ENCODE measurements around the gene DTX1.

DTX1 gene

GRCh38 chr12:113128802-113129663, 72.5 kb downstream of the DTX1 start:
- no peak overlapping the region for H3K4me3 Mint-ChIP-seq
- no peaks in the 10 kb centered on the region for H3K27me3 Mint-ChIP-seq
- H3K4me1 Mint-ChIP-seq: peaks cover 36% of the 10 kb centered on the region
- H3K27ac Mint-ChIP-seq: no peak overlapping the region
- H3K9me3 Mint-ChIP-seq: no peaks in the 10 kb centered on the region
- DNase-seq (no peak), ATAC-seq (peak; percentile 37)

GRCh38 chr12:113129664-113130456, 73.3 kb downstream of the DTX1 start:
- Mint-ChIP-seq H3K27ac (no peak overlapping the region), H3K4me3 (no peak overlapping the region), H3K4me1 (peaks cover 39% of the 10 kb centered on the region), H3K9me3 (no peaks in the 10 kb centered on the region), H3K27me3 (peaks cover 2% of the 10 kb centered on the region)
- DNase-seq (no peak), ATAC-seq (peak; percentile 6)

- ATAC-seq: no peak
- DNase-seq: no peak
- Mint-ChIP-seq H3K27me3 (peaks cover 8% of the 10 kb centered on the region), H3K9me3 (no peaks in the 10 kb centered on the region), H3K4me1 (peaks cover 46% of the 10 kb centered on the region), H3K27ac (no peak overlapping the region), H3K4me3 (no peak overlapping the region)
These were observed 74.1 kb downstream of the DTX1 start for GRCh38 chr12:113130457-113131135.

- H3K4me3 Mint-ChIP-seq: no peak overlapping the region
- ATAC-seq: no peak
- no peaks in the 10 kb centered on the region for H3K9me3 Mint-ChIP-seq
These were observed 75.0 kb downstream of the DTX1 start for GRCh38 chr12:113131556-113131955.

GRCh38 chr12:113133036-113133435, 76.5 kb downstream of the DTX1 start:
- no peak for DNase-seq
- no peak for ATAC-seq
- Mint-ChIP-seq H3K27ac (no peak overlapping the region), H3K4me1 (peaks cover 64% of the 10 kb centered on the region), H3K27me3 (peaks cover 8% of the 10 kb centered on the region), H3K4me3 (no peak overlapping the region), H3K9me3 (no peaks in the 10 kb centered on the region)

More at GRCh38 chr12:113131556-113131955, 75.0 kb downstream of the DTX1 start:
- no peak for DNase-seq
- H3K4me1 Mint-ChIP-seq: peaks cover 56% of the 10 kb centered on the region
- H3K27ac Mint-ChIP-seq: no peak overlapping the region
- peaks cover 8% of the 10 kb centered on the region for H3K27me3 Mint-ChIP-seq

GRCh38 chr12:113133666-113134065, 77.1 kb downstream of the DTX1 start:
- no peaks in the 10 kb centered on the region for H3K9me3 Mint-ChIP-seq
- peaks cover 8% of the 10 kb centered on the region for H3K27me3 Mint-ChIP-seq
- DNase-seq (no peak), ATAC-seq (no peak)
- H3K4me3 Mint-ChIP-seq: peak overlapping the region in 1 of 2 donors; percentile 8
- peaks cover 59% of the 10 kb centered on the region for H3K4me1 Mint-ChIP-seq
- H3K27ac Mint-ChIP-seq: no peak overlapping the region

- Mint-ChIP-seq H3K4me1 (peaks cover 55% of the 10 kb centered on the region), H3K4me3 (peak overlapping the region in 1 of 2 donors; percentile 90), H3K9me3 (no peaks in the 10 kb centered on the region), H3K27me3 (peaks cover 8% of the 10 kb centered on the region), H3K27ac (no peak overlapping the region)
- DNase-seq: no peak
- ATAC-seq: no peak
These were observed 77.5 kb downstream of the DTX1 start for GRCh38 chr12:113134071-113134470.

GRCh38 chr12:113134521-113134951, 78.0 kb downstream of the DTX1 start:
- ATAC-seq (no peak), DNase-seq (no peak)
- H3K27ac Mint-ChIP-seq: peak overlapping the region; percentile 12 to 49
- no peaks in the 10 kb centered on the region for H3K9me3 Mint-ChIP-seq
- peaks cover 8% of the 10 kb centered on the region for H3K27me3 Mint-ChIP-seq
- H3K4me1 Mint-ChIP-seq: peaks cover 51% of the 10 kb centered on the region
- H3K4me3 Mint-ChIP-seq: peak overlapping the region; percentile 82 to 90

- peaks cover 8% of the 10 kb centered on the region for H3K27me3 Mint-ChIP-seq
These were observed 78.9 kb downstream of the DTX1 start, which contains the start of gene RASAL1 for GRCh38 chr12:113135178-113136127. Gene RASAL1 (minus strand): TSS chr12:113135761. CDS start chr12:113135462, 299 bp downstream.

GRCh38 chr12:113136128-113136989, 79.8 kb downstream of the DTX1 start:
- Mint-ChIP-seq H3K27ac (peak overlapping the region in 1 of 2 donors; percentile 94), H3K4me1 (peaks cover 35% of the 10 kb centered on the region), H3K27me3 (peaks cover 8% of the 10 kb centered on the region), H3K9me3 (no peaks in the 10 kb centered on the region), H3K4me3 (peak overlapping the region; percentile 82 to 90)
- DNase-seq (peak; percentile 69 to 75), ATAC-seq (peak; percentile 79)

More at GRCh38 chr12:113135178-113136127, 78.9 kb downstream of the DTX1 start, which contains the start of gene RASAL1:
- DNase-seq (peak; percentile 85 to 89), ATAC-seq (peak; percentile 89)
- Mint-ChIP-seq H3K27ac (peak within 1 kb of the TSS; percentile 49 to 94), H3K9me3 (no peaks in the 10 kb centered on the region), H3K4me1 (peaks cover 41% of the 10 kb centered on the region), H3K4me3 (peak within 1 kb of the TSS; percentile 82 to 90)

GRCh38 chr12:113136990-113137511, 80.5 kb downstream of the DTX1 start:
- ATAC-seq: no peak
- peaks cover 8% of the 10 kb centered on the region for H3K27me3 Mint-ChIP-seq
- peaks cover 35% of the 10 kb centered on the region for H3K4me1 Mint-ChIP-seq
- no peaks in the 10 kb centered on the region for H3K9me3 Mint-ChIP-seq
- DNase-seq: no peak
- H3K4me3 Mint-ChIP-seq: no peak overlapping the region
- peak overlapping the region in 1 of 2 donors; percentile 34 for H3K27ac Mint-ChIP-seq

- H3K27ac Mint-ChIP-seq: no peak overlapping the region
- peaks cover 8% of the 10 kb centered on the region for H3K27me3 Mint-ChIP-seq
- DNase-seq (no peak), ATAC-seq (no peak)
- H3K4me1 Mint-ChIP-seq: peaks cover 43% of the 10 kb centered on the region
- H3K4me3 Mint-ChIP-seq: no peak overlapping the region
- no peaks in the 10 kb centered on the region for H3K9me3 Mint-ChIP-seq
These were observed 81.6 kb downstream of the DTX1 start for GRCh38 chr12:113137861-113138783.

Measured in stimulated activated naive CD8-positive, alpha-beta T cell treated with anti-CD3 and anti-CD28 coated beads, Interleukin-15, amount 100 ng/mL, for 72 hours (primary cell).